ENCODE data around the gene PIGK.

GRCh38 chr1:77222496-77222895 is 3.3 kb upstream of the PIGK start:
- TF ChIP-seq CTCF (conservative IDR thresholded peaks at IDR 0.05) (no peak), EZH2 (IDR thresholded peaks at IDR 0.05; ENCODE audit: low read depth) (no peak)
